ENCODE results near the gene PROP1.
"Not testable (repeated sequence)": the region's sequence is repeated elsewhere in the genome, so short reads cannot be mapped to it uniquely, and the experiment has no call there.

PROP1 gene

GRCh38 chr5:177945145-177945544, 50.9 kb downstream of the PROP1 start:
- H3K36me3 ChIP-seq (ENCODE audit: control insufficient read depth in 1 of 2, insufficient read depth in 2 of 2, low read depth in 1 of 2, low read length in 2 of 2); H4K8ac ChIP-seq (ENCODE audit: low read length); H3K18ac ChIP-seq (ENCODE audit: low read depth in 1 of 2, low read length in 2 of 2); H3K4me1 ChIP-seq (ENCODE audit: control insufficient read depth, insufficient read depth, low read depth, low read length); H2BK5ac ChIP-seq (ENCODE audit: low read depth, low read length, poor library complexity, severe bottlenecking); H3K9me3 ChIP-seq (ENCODE audit: control insufficient read depth, low read length); H2BK15ac ChIP-seq (ENCODE audit: low read depth, poor library complexity, severe bottlenecking); H2AK5ac ChIP-seq (ENCODE audit: low read length, severe bottlenecking); H3K4me2 ChIP-seq (ENCODE audit: low read length, poor library complexity, severe bottlenecking); DNase-seq; H3K9ac ChIP-seq (ENCODE audit: low read length); H3K4me3 ChIP-seq (ENCODE audit: insufficient read depth in 1 of 2, low read depth in 1 of 2, low read length in 2 of 2); H4K91ac ChIP-seq (ENCODE audit: low read length); H3K23ac ChIP-seq (ENCODE audit: low read length in 2 of 2); H3K4ac ChIP-seq (ENCODE audit: low read depth in 1 of 2, low read length in 2 of 2); H3K79me1 ChIP-seq (replicated peaks; ENCODE audit: low read length, poor library complexity, severe bottlenecking); H2BK120ac ChIP-seq (ENCODE audit: low read depth, low read length); H2BK12ac ChIP-seq (ENCODE audit: low read length in 2 of 2); H3K27ac ChIP-seq (ENCODE audit: low read length, poor library complexity, severe bottlenecking); H3K27me3 ChIP-seq (ENCODE audit: control insufficient read depth in 1 of 2, insufficient read depth in 1 of 2, low read length in 2 of 2); H2AFZ ChIP-seq (ENCODE audit: low read depth, low read length); H3K14ac ChIP-seq (ENCODE audit: low read length in 2 of 2): not testable (repeated sequence)
- 96% methylated on average over 13 of the region's 13 CpGs for WGBS

GRCh38 chr5:177943805-177944736, 52.0 kb downstream of the PROP1 start:
- peak; percentile 28 for DNase-seq
- 61% methylated on average over 9 of the region's 66 CpGs for WGBS
- H2BK5ac ChIP-seq (ENCODE audit: low read depth, low read length, poor library complexity, severe bottlenecking); H4K91ac ChIP-seq (ENCODE audit: low read length); H4K8ac ChIP-seq (ENCODE audit: low read length); H3K4me1 ChIP-seq (ENCODE audit: control insufficient read depth, insufficient read depth, low read depth, low read length); H2AK5ac ChIP-seq (ENCODE audit: low read length, severe bottlenecking); H2BK15ac ChIP-seq (ENCODE audit: low read depth, poor library complexity, severe bottlenecking); H3K23ac ChIP-seq (ENCODE audit: low read length in 2 of 2); H2BK12ac ChIP-seq (ENCODE audit: low read length in 2 of 2); H2BK120ac ChIP-seq (ENCODE audit: low read depth, low read length); H3K4ac ChIP-seq (ENCODE audit: low read depth in 1 of 2, low read length in 2 of 2); H3K9me3 ChIP-seq (ENCODE audit: control insufficient read depth, low read length); H3K14ac ChIP-seq (ENCODE audit: low read length in 2 of 2); H3K27ac ChIP-seq (ENCODE audit: low read length, poor library complexity, severe bottlenecking); H3K36me3 ChIP-seq (ENCODE audit: control insufficient read depth in 1 of 2, insufficient read depth in 2 of 2, low read depth in 1 of 2, low read length in 2 of 2); H3K79me1 ChIP-seq (replicated peaks; ENCODE audit: low read length, poor library complexity, severe bottlenecking); H3K27me3 ChIP-seq (ENCODE audit: control insufficient read depth in 1 of 2, insufficient read depth in 1 of 2, low read length in 2 of 2); H3K18ac ChIP-seq (ENCODE audit: low read depth in 1 of 2, low read length in 2 of 2): not testable (repeated sequence)
- peak overlapping the region; percentile 59 to 70 for H3K4me3 ChIP-seq (ENCODE audit: insufficient read depth in 1 of 2, low read depth in 1 of 2, low read length in 2 of 2)
- H3K4me2 ChIP-seq (ENCODE audit: low read length, poor library complexity, severe bottlenecking) = peak overlapping the region; percentile 89
- H3K9ac ChIP-seq (ENCODE audit: low read length) = peak overlapping the region; percentile 41
- H2AFZ ChIP-seq (ENCODE audit: low read depth, low read length) = peak overlapping the region; percentile 39

- not testable (repeated sequence) for H3K14ac ChIP-seq (ENCODE audit: low read length in 2 of 2); H3K4me2 ChIP-seq (ENCODE audit: low read length, poor library complexity, severe bottlenecking); H2BK12ac ChIP-seq (ENCODE audit: low read length in 2 of 2); H3K4me3 ChIP-seq (ENCODE audit: insufficient read depth in 1 of 2, low read depth in 1 of 2, low read length in 2 of 2); H3K36me3 ChIP-seq (ENCODE audit: control insufficient read depth in 1 of 2, insufficient read depth in 2 of 2, low read depth in 1 of 2, low read length in 2 of 2); H3K23ac ChIP-seq (ENCODE audit: low read length in 2 of 2); H4K91ac ChIP-seq (ENCODE audit: low read length); H3K4me1 ChIP-seq (ENCODE audit: control insufficient read depth, insufficient read depth, low read depth, low read length); H2BK5ac ChIP-seq (ENCODE audit: low read depth, low read length, poor library complexity, severe bottlenecking); H3K18ac ChIP-seq (ENCODE audit: low read depth in 1 of 2, low read length in 2 of 2); H3K4ac ChIP-seq (ENCODE audit: low read depth in 1 of 2, low read length in 2 of 2); H3K9me3 ChIP-seq (ENCODE audit: control insufficient read depth, low read length); H3K27me3 ChIP-seq (ENCODE audit: control insufficient read depth in 1 of 2, insufficient read depth in 1 of 2, low read length in 2 of 2); H3K9ac ChIP-seq (ENCODE audit: low read length); H2BK120ac ChIP-seq (ENCODE audit: low read depth, low read length); H4K8ac ChIP-seq (ENCODE audit: low read length); H3K79me1 ChIP-seq (replicated peaks; ENCODE audit: low read length, poor library complexity, severe bottlenecking); H2BK15ac ChIP-seq (ENCODE audit: low read depth, poor library complexity, severe bottlenecking); H2AFZ ChIP-seq (ENCODE audit: low read depth, low read length); DNase-seq; H2AK5ac ChIP-seq (ENCODE audit: low read length, severe bottlenecking); H3K27ac ChIP-seq (ENCODE audit: low read length, poor library complexity, severe bottlenecking)
- no CpG with 5 or more reads among the region's 3 CpGs for WGBS
Observed at GRCh38 chr5:177942896-177943295, 53.1 kb downstream of the PROP1 start.

Measured in mesenchymal stem cell (in vitro differentiated cells and primary cell).